Measurements from ENCODE around the gene ABR.

Gene ABR

DNA sequence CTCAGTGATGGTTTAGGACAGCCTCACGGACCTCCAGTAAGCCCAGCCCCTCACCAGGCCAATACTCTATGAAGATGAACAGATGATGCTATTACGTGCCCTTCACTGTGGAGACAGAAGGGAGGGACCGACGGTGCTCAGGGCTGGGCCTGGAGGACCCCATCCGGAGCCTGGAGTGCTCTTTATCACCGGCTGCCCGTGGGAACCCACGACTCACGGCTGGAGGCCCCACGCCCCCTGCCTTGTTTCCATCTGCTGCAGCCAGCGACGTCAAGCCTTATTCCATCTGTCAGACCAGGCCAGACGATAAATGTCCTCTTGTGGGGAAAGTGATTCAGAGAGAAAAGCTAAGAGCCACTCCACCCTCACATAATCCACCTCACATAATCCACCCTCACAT lies 186.8 kb downstream of the ABR start:
- TF ChIP-seq, protein P1, sequence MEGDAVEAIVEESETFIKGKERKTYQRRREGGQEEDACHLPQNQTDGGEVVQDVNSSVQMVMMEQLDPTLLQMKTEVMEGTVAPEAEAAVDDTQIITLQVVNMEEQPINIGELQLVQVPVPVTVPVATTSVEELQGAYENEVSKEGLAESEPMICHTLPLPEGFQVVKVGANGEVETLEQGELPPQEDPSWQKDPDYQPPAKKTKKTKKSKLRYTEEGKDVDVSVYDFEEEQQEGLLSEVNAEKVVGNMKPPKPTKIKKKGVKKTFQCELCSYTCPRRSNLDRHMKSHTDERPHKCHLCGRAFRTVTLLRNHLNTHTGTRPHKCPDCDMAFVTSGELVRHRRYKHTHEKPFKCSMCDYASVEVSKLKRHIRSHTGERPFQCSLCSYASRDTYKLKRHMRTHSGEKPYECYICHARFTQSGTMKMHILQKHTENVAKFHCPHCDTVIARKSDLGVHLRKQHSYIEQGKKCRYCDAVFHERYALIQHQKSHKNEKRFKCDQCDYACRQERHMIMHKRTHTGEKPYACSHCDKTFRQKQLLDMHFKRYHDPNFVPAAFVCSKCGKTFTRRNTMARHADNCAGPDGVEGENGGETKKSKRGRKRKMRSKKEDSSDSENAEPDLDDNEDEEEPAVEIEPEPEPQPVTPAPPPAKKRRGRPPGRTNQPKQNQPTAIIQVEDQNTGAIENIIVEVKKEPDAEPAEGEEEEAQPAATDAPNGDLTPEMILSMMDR (IDR thresholded peaks at IDR 0.05): no peak

DNA sequence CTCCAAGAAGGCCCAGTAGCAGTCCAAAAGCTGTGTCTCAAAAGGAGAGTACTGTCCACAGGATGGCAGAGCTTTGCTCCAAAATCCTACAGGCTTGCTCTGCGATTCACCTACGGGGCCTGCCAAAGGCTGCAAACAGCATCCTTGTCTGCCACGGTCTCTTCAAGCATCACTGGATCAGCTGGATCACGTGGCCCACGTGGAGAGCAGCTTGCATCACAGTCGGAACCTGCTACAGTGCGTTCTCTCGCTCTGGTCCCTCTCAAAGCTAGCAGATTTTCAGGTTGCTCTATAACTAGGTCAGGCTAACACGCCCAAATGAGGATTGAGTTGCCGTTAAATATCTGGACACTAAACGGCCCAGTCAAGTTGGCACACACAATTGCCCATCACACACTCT lies 191.2 kb downstream of the ABR start:
- TF ChIP-seq, protein P1 (IDR thresholded peaks at IDR 0.05): no peak

DNA sequence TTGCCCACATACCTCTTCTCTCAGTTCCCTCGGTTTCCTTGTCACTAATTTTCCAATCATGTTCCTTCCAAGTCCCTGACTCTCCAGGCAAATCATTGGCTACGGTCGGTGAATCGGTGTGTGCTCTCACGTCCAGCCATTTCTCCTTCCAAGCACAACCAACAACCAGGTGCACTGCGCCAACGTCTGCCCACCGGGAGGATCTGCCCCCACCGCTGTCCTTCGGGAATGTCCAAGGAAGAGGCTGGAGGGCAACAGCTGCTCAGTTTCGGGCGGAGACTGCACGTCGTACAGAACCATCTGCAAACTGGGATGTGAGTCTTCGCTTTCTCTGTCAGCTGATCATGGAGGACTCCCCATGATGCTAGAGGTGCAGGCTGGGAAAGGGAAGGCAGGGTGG lies 191.8 kb downstream of the ABR start:
- TF ChIP-seq, protein P1 (IDR thresholded peaks at IDR 0.05): no peak

DNA sequence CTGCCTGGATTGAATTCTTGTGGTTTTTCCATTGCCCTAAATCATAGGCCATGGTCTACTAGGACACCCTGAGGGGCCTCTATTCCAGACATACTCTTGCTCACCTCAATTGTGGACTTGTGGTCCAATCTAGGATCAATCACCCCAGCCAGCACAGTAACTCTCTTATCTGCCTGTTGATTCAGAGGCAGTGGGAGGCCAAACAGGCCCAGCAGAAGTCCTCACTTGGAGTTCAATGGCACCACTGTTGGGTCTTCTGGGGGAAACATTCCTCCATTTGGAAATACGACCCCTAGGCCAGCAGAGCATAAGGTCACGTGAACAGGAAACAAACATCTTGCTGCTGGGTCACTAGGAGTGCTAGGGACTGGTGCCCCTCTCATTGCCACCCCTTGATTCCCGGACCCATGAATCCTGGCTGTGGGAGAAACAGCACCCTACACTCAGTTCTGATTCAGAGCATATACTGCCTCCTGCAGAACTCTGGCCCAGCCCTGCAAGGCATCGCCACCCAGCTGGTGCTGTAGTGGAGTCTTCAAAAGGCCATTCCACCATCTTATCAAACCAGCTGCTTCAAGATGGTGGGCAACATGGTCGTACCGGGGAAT lies 193.4 kb downstream of the ABR start:
- TF ChIP-seq, protein P1 (IDR thresholded peaks at IDR 0.05): no peak

DNA sequence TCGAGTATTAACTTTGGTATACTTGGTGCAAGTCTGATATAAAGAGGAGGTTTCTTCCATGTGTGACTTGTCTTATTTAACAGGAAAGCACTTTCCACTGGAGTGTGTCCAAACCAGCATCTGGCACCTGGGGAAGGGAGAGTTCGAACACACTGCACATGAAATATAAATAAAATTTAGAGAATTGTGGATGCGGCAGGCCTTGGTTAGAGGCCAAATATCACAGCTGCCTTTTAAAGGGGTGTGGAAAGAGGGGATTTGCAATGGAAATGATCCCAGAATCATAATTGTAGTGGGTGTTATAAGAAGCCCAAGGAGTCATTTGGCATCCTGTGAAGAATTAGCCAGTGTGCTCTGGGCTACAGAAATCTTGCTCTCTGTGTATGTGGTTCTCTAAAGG lies 195.9 kb downstream of the ABR start:
- TF ChIP-seq, protein P1 (IDR thresholded peaks at IDR 0.05): no peak

DNA sequence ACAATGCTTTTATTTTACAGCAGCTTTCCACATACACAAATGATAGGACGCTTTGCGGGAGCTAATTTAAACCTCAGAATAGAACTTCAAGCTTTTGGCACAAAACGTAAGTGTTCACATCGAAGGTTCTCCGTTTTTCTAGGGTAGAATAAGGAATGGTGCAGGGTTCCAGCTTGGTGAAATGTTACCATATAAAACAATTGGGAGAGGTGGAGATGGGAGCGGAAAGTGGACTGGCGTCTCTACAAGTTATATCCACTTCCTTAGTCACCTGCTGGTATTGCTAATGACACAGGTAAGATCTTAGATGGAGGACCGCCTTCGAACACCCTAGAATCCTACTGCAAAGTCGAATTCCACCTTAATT lies 198.5 kb downstream of the ABR start:
- TF ChIP-seq, protein P1 (IDR thresholded peaks at IDR 0.05): no peak

DNA sequence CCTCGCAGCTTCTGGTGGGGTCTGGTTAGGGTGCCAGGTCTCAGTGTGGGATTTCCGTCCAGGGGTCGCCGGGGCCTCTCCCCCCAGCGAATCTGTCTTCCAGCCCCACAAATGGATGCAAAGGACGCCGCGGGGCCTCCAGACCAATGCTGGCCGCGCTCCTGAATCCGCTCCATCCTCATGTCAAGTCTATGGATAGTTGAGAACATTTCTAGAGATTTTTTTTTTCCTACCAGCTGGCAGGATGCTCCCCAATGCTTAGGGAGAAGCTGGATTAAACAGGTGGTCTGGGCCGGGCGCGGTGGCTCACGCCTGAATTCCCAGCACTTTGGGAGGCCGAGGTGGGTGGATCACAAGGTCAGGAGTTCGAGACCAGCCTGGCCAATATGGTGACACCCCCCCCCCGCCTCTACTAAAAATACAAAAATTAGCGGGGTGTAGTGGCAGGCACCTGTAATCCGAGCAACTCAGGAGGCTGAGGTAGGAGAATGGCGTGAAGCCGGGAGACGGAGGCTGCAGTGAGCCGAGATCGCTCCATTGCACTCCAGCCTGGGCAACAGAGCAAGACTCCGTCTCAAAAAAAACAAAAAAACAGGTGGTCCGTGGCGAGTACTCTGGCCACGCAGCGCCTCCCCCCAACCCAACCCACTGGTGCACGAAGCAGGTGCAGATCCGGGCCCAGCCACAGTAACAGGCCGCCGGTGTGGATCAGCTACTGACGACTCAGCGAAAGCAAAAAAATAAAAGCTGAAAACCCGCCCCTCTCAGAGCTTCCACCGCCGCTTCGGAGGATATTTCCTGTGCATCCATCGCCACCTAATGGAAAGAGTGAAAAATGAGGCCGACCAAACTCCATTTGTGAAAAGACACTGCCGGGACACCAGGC lies 199.1 kb downstream of the ABR start:
- TF ChIP-seq, protein P1 (IDR thresholded peaks at IDR 0.05): peak; percentile 72
